ENCODE data around the gene FDCSP. TPM values are rescaled to one million over a fixed set of nuclear protein-coding genes. Genes with fewer than 3 reads are reported as not detected.

Gene FDCSP
- total RNA-seq, result not detected in 2 replicates

GRCh38 chr4:70225824-70226223, at the start of gene FDCSP:
Gene FDCSP, plus strand, starts transcription at chr4:70226124. Its CDS starts 5,071 bp downstream, at chr4:70231195.

GRCh38 chr4:70195425-70195824, 30.5 kb upstream of the FDCSP start, which contains the start of gene ODAM:
Gene ODAM, plus strand, starts transcription at chr4:70195725. Its CDS starts 819 bp downstream, at chr4:70196544.

GRCh38 chr4:70242297-70242696, 16.4 kb downstream of the FDCSP start, which contains the start of gene CSN3:
Gene CSN3, plus strand, starts transcription at chr4:70242597. Its CDS starts 2,223 bp downstream, at chr4:70244820.

Other genes starting within 250 kb of the FDCSP start
- gene STATH, start 230.2 kb upstream of the FDCSP start, total RNA-seq, result not detected in 2 replicates
- not detected in 2 replicates for gene HTN3, start 197.7 kb upstream of the FDCSP start, total RNA-seq
- gene HTN1, start 175.7 kb upstream of the FDCSP start, total RNA-seq, result not detected in 2 replicates
- not detected in 2 replicates for gene PRR27, start 71.9 kb upstream of the FDCSP start, total RNA-seq
- gene ODAM, start 30.4 kb upstream of the FDCSP start, total RNA-seq, result not detected in 2 replicates
- not detected in 2 replicates for gene CSN3, start 16.5 kb downstream of the FDCSP start, total RNA-seq
- gene CABS1, start 108.9 kb downstream of the FDCSP start, total RNA-seq, result not detected in 2 replicates
- not detected in 2 replicates for gene SMR3A, start 134.6 kb downstream of the FDCSP start, total RNA-seq
- gene SMR3B, start 157.0 kb downstream of the FDCSP start, total RNA-seq, result not detected in 2 replicates
- not detected in 2 replicates for gene OPRPN, start 171.8 kb downstream of the FDCSP start, total RNA-seq
- not detected in 2 replicates for gene MUC7, start 246.1 kb downstream of the FDCSP start, total RNA-seq

All from placental pericyte (primary cell).